Measurements from ENCODE around the gene C1orf226.

C1orf226 gene

GRCh38 chr1:162385702-162386101 is 4.2 kb downstream of the C1orf226 start:
- no peak for DNase-seq

GRCh38 chr1:162386292-162387225 is 5.0 kb downstream of the C1orf226 start:
- DNase-seq, result no peak

- no peak for DNase-seq
Observed at GRCh38 chr1:162387226-162388082, 5.9 kb downstream of the C1orf226 start.

- no peak for DNase-seq
Observed at GRCh38 chr1:162388083-162388594, 6.6 kb downstream of the C1orf226 start.

- DNase-seq, result no peak
Observed at GRCh38 chr1:162388615-162389014, 7.1 kb downstream of the C1orf226 start.

- DNase-seq, result peak; percentile 34
Observed at GRCh38 chr1:162389021-162389818, 7.7 kb downstream of the C1orf226 start.

- no peak for DNase-seq
Observed at GRCh38 chr1:162389971-162390370, 8.4 kb downstream of the C1orf226 start.

- peak; percentile 33 for DNase-seq
Observed at GRCh38 chr1:162390396-162391185, 9.1 kb downstream of the C1orf226 start.

GRCh38 chr1:162391790-162392563 is 10.4 kb downstream of the C1orf226 start:
- peak; percentile 21 for DNase-seq

GRCh38 chr1:162396201-162396906 is 14.8 kb downstream of the C1orf226 start:
- DNase-seq, result no peak

GRCh38 chr1:162397039-162397448 is 15.5 kb downstream of the C1orf226 start:
- no peak for DNase-seq

- peak; percentile 1 for DNase-seq
Observed at GRCh38 chr1:162397943-162398560, 16.5 kb downstream of the C1orf226 start.

GRCh38 chr1:162398999-162399580 is 17.6 kb downstream of the C1orf226 start:
- no peak for DNase-seq

- no peak for DNase-seq
Observed at GRCh38 chr1:162400790-162401355, 19.3 kb downstream of the C1orf226 start.

GRCh38 chr1:162404550-162405160 is 23.1 kb downstream of the C1orf226 start:
- DNase-seq, result no peak

GRCh38 chr1:162405800-162406199 is 24.3 kb downstream of the C1orf226 start:
- no peak for DNase-seq

- DNase-seq, result no peak
Observed at GRCh38 chr1:162406811-162407210, 25.3 kb downstream of the C1orf226 start.

GRCh38 chr1:162407539-162407938 is 26.0 kb downstream of the C1orf226 start:
- no peak for DNase-seq

GRCh38 chr1:162412002-162412401 is 30.5 kb downstream of the C1orf226 start, which contains the start of gene SH2D1B:
SH2D1B (minus strand) TSS chr1:162412136; CDS start chr1:162412016, 120 bp downstream.
- no peak for DNase-seq
